ENCODE data around the gene TTC24. TPM values are rescaled to one million over a fixed set of nuclear protein-coding genes. Genes with fewer than 3 reads are reported as not detected.

The TTC24 gene
- total RNA-seq, 1 donor: 1.2 TPM

GRCh38 chr1:156590326-156591180, 11.0 kb downstream of the TTC24 start:
- H3K9me3 ChIP-seq (ENCODE audit: low read depth, low read length): no peaks in the 10 kb centered on the region
- no peaks in the 10 kb centered on the region for H3K27me3 ChIP-seq (ENCODE audit: insufficient read depth, low read length)
- H3K4me3 ChIP-seq (ENCODE audit: low read length): no peak overlapping the region
- peaks cover 18% of the 10 kb centered on the region for H3K4me1 ChIP-seq (ENCODE audit: insufficient read depth, low read length)

GRCh38 chr1:156591181-156591431, 11.6 kb downstream of the TTC24 start:
- Histone ChIP-seq H3K9me3 (ENCODE audit: low read depth, low read length) (no peaks in the 10 kb centered on the region), H3K4me3 (ENCODE audit: low read length) (peak overlapping the region; percentile 59), H3K27me3 (ENCODE audit: insufficient read depth, low read length) (no peaks in the 10 kb centered on the region), H3K4me1 (ENCODE audit: insufficient read depth, low read length) (peaks cover 18% of the 10 kb centered on the region)

- no peaks in the 10 kb centered on the region for H3K27me3 ChIP-seq (ENCODE audit: insufficient read depth, low read length)
- H3K4me1 ChIP-seq (ENCODE audit: insufficient read depth, low read length): peaks cover 18% of the 10 kb centered on the region
- H3K4me3 ChIP-seq (ENCODE audit: low read length): peak within 1 kb of the TSS; percentile 59
- H3K9me3 ChIP-seq (ENCODE audit: low read depth, low read length): no peaks in the 10 kb centered on the region
These were observed 12.1 kb downstream of the TTC24 start, which contains the start of gene NAXE for GRCh38 chr1:156591432-156592157. TSS of gene NAXE (plus strand) at chr1:156591776. CDS start at chr1:156591805, 29 bp downstream.

GRCh38 chr1:156592158-156592909, 12.8 kb downstream of the TTC24 start:
- H3K4me3 ChIP-seq (ENCODE audit: low read length): peak overlapping the region; percentile 59
- no peaks in the 10 kb centered on the region for H3K27me3 ChIP-seq (ENCODE audit: insufficient read depth, low read length)
- no peaks in the 10 kb centered on the region for H3K9me3 ChIP-seq (ENCODE audit: low read depth, low read length)
- peaks cover 18% of the 10 kb centered on the region for H3K4me1 ChIP-seq (ENCODE audit: insufficient read depth, low read length)

GRCh38 chr1:156592910-156593660, 13.6 kb downstream of the TTC24 start:
- Histone ChIP-seq H3K9me3 (ENCODE audit: low read depth, low read length) (no peaks in the 10 kb centered on the region), H3K27me3 (ENCODE audit: insufficient read depth, low read length) (no peaks in the 10 kb centered on the region), H3K4me1 (ENCODE audit: insufficient read depth, low read length) (peaks cover 18% of the 10 kb centered on the region), H3K4me3 (ENCODE audit: low read length) (no peak overlapping the region)

GRCh38 chr1:156593661-156593989, 14.1 kb downstream of the TTC24 start:
- H3K4me3 ChIP-seq (ENCODE audit: low read length): no peak overlapping the region
- H3K9me3 ChIP-seq (ENCODE audit: low read depth, low read length): no peaks in the 10 kb centered on the region
- H3K27me3 ChIP-seq (ENCODE audit: insufficient read depth, low read length): no peaks in the 10 kb centered on the region
- H3K4me1 ChIP-seq (ENCODE audit: insufficient read depth, low read length): peaks cover 18% of the 10 kb centered on the region

- Histone ChIP-seq H3K27me3 (ENCODE audit: insufficient read depth, low read length) (no peaks in the 10 kb centered on the region), H3K9me3 (ENCODE audit: low read depth, low read length) (no peaks in the 10 kb centered on the region), H3K4me1 (ENCODE audit: insufficient read depth, low read length) (peaks cover 18% of the 10 kb centered on the region), H3K4me3 (ENCODE audit: low read length) (no peak overlapping the region)
These were observed 14.7 kb downstream of the TTC24 start for GRCh38 chr1:156594190-156594589.

- H3K27me3 ChIP-seq (ENCODE audit: insufficient read depth, low read length): no peaks in the 10 kb centered on the region
- no peak overlapping the region for H3K4me3 ChIP-seq (ENCODE audit: low read length)
- H3K9me3 ChIP-seq (ENCODE audit: low read depth, low read length): no peaks in the 10 kb centered on the region
- peaks cover 21% of the 10 kb centered on the region for H3K4me1 ChIP-seq (ENCODE audit: insufficient read depth, low read length)
These were observed 15.5 kb downstream of the TTC24 start for GRCh38 chr1:156595016-156595415.

- Histone ChIP-seq H3K27me3 (ENCODE audit: insufficient read depth, low read length) (no peaks in the 10 kb centered on the region), H3K4me3 (ENCODE audit: low read length) (no peak overlapping the region), H3K9me3 (ENCODE audit: low read depth, low read length) (no peaks in the 10 kb centered on the region), H3K4me1 (ENCODE audit: insufficient read depth, low read length) (peaks cover 23% of the 10 kb centered on the region)
These were observed 16.9 kb downstream of the TTC24 start for GRCh38 chr1:156596426-156596825.

GRCh38 chr1:156598125-156598524, 18.6 kb downstream of the TTC24 start:
- peaks cover 24% of the 10 kb centered on the region for H3K4me1 ChIP-seq (ENCODE audit: insufficient read depth, low read length)

GRCh38 chr1:156598731-156599432, 19.4 kb downstream of the TTC24 start:
- no peaks in the 10 kb centered on the region for H3K9me3 ChIP-seq (ENCODE audit: low read depth, low read length)
- no peak overlapping the region for H3K4me3 ChIP-seq (ENCODE audit: low read length)
- no peaks in the 10 kb centered on the region for H3K27me3 ChIP-seq (ENCODE audit: insufficient read depth, low read length)
- H3K4me1 ChIP-seq (ENCODE audit: insufficient read depth, low read length): peaks cover 24% of the 10 kb centered on the region

More at GRCh38 chr1:156598125-156598524, 18.6 kb downstream of the TTC24 start:
- Histone ChIP-seq H3K4me3 (ENCODE audit: low read length) (no peak overlapping the region), H3K9me3 (ENCODE audit: low read depth, low read length) (no peaks in the 10 kb centered on the region), H3K27me3 (ENCODE audit: insufficient read depth, low read length) (no peaks in the 10 kb centered on the region)

- Histone ChIP-seq H3K4me1 (ENCODE audit: insufficient read depth, low read length) (peaks cover 24% of the 10 kb centered on the region), H3K4me3 (ENCODE audit: low read length) (no peak overlapping the region)
These were observed 20.3 kb downstream of the TTC24 start for GRCh38 chr1:156599811-156600210.

GRCh38 chr1:156600733-156601121, 21.2 kb downstream of the TTC24 start:
- H3K9me3 ChIP-seq (ENCODE audit: low read depth, low read length): no peaks in the 10 kb centered on the region
- peak overlapping the region; percentile 62 for H3K4me3 ChIP-seq (ENCODE audit: low read length)
- H3K27me3 ChIP-seq (ENCODE audit: insufficient read depth, low read length): no peaks in the 10 kb centered on the region
- H3K4me1 ChIP-seq (ENCODE audit: insufficient read depth, low read length): peaks cover 24% of the 10 kb centered on the region

More at GRCh38 chr1:156599811-156600210, 20.3 kb downstream of the TTC24 start:
- Histone ChIP-seq H3K27me3 (ENCODE audit: insufficient read depth, low read length) (no peaks in the 10 kb centered on the region), H3K9me3 (ENCODE audit: low read depth, low read length) (no peaks in the 10 kb centered on the region)

- peak within 1 kb of the TSS; percentile 62 for H3K4me3 ChIP-seq (ENCODE audit: low read length)
- H3K9me3 ChIP-seq (ENCODE audit: low read depth, low read length): no peaks in the 10 kb centered on the region
- H3K4me1 ChIP-seq (ENCODE audit: insufficient read depth, low read length): peaks cover 24% of the 10 kb centered on the region
- no peaks in the 10 kb centered on the region for H3K27me3 ChIP-seq (ENCODE audit: insufficient read depth, low read length)
These were observed 21.8 kb downstream of the TTC24 start, which contains the start of gene GPATCH4 for GRCh38 chr1:156601122-156601830. TSS of gene GPATCH4 (minus strand) at chr1:156601479.
